Heart right ventricle (tissue), 16 donors: ENCODE measurements around the gene B3GNT9. TPM values are rescaled to one million over a fixed set of nuclear protein-coding genes. Genes with fewer than 3 reads are reported as not detected.
"Not testable (repeated sequence)": the region's sequence is repeated elsewhere in the genome, so short reads cannot be mapped to it uniquely, and the experiment has no call there.

ENCODE experiments used
- ATAC-seq, 8 donors: fragments of 200-7000 bp; cut with Tn5 transposase; one replicate each; pipeline ENCODE4 v1.9.1; 2020; ENCODE audit warnings: mild to moderate bottlenecking in 8 of 8, moderate library complexity in 8 of 8, moderate number of reproducible peaks in 1 of 8
- DNase-seq, 2 donors: peaks; one replicate each; pipeline ENCODE4 v3.0.0-alpha.2; 2020
- H3K27ac ChIP-seq, 10 donors: fragments of 200-600 bp; sonication (generic) in 2 of 10; one replicate each; pipeline versions ENCODE4 v1.5.0 to v1.8.0; 2020 to 2022; ENCODE audit warnings: mild to moderate bottlenecking in 3 of 10
- H3K27me3 ChIP-seq, 7 donors: fragments of 200-600 bp; one replicate each; pipeline ENCODE4 v1.8.0; 2021 to 2022; ENCODE audit warnings: mild to moderate bottlenecking in 2 of 7
- H3K36me3 ChIP-seq, 9 donors: fragments of 200-600 bp; sonication (generic) in 1 of 9; one replicate each; pipeline versions ENCODE4 v1.5.0 to v1.8.0; 2020 to 2022; ENCODE audit warnings: mild to moderate bottlenecking in 2 of 9
- H3K4me1 ChIP-seq, 9 donors: fragments of 200-600 bp; sonication (generic) in 1 of 9; one replicate each; pipeline versions ENCODE4 v1.5.0 to v1.8.0; 2020 to 2022; ENCODE audit warnings: mild to moderate bottlenecking in 4 of 9
- H3K4me3 ChIP-seq, 10 donors: fragments of 200-600 bp; sonication (generic) in 2 of 10; one replicate each; pipeline versions ENCODE4 v1.5.0 to v1.8.0; 2020 to 2022; ENCODE audit warnings: mild to moderate bottlenecking in 7 of 10, moderate library complexity in 2 of 10
- H3K9me3 ChIP-seq, 11 donors: fragments of 200-600 bp in 10 of 11; sonication (generic) in 2 of 11; one replicate each; pipeline versions ENCODE4 v1.5.0 to v1.8.0; 2013 to 2022; ENCODE audit warnings: mild to moderate bottlenecking in 2 of 11, control low read depth in 1 of 11, moderate library complexity in 1 of 11
- WGBS, 2 donors: extraction: QIAGEN DNeasy Blood & Tissue Kit; methylation state at CpG; one replicate each; pipeline ENCODE4 v1.1.7; 2013; ENCODE audit warnings: inconsistent platforms in 1 of 2; 5-methylcytosine and 5-hydroxymethylcytosine counted together
- intact Hi-C, 10 donors: fragments of 100-400 bp; cut with DNase I; formaldehyde crosslinking; loops; one replicate each; pipeline versions ENCODE4 v1.11.1 to v1.14.2; 2022
- polyA plus RNA-seq, 2 donors: library from polyadenylated mRNA; stranded (reverse); fragments of 200-250 nt; gene quantifications; one replicate each; pipeline ENCODE4 v1.2.3, GENCODE V29; 2013
- total RNA-seq, 10 donors: library from RNA; stranded (reverse); fragmentation: NEBNext Ultra II Directional in 3 of 10; extraction: Animal tissue kit (Norgen Biotek cat#: 25700) in 3 of 10; gene quantifications; one replicate each; pipeline versions ENCODE4 v1.2.1 to v1.2.4, GENCODE V29; 2021 to 2023
- TF ChIP-seq, protein P1 (sequence below), 9 donors: fragments of 200-600 bp; sonication (generic) in 2 of 9; IDR thresholded peaks; one replicate each; pipeline versions ENCODE4 v1.5.0 to v1.8.0; 2021 to 2022; ENCODE audit warnings: antibody characterized with exemption in 9 of 9, mild to moderate bottlenecking in 5 of 9, moderate library complexity in 1 of 9
- donor health status: Arrhythmogenic right ventricular cardiomyopathy.
- donor health status: ischemic (EF 13 %, LVEDD 7.1; RV severe dilation, severe dysfunction).
- donor health status: healthy with polysubstance abuse.
- donor health status: DM: no; HTN: yes; CAD: no.
- donor health status: DM: no; HTN: no; CAD: no.
- donor health status: ischemic (EF 25% LVEDD 6.9; RV normal size, moderate dysfunction).
- donor health status: ischemic (EF 25% LVEDD 5.7; RV mildly dilated, moderate dysfunction).
- donor health status: healthy.
- donor health status: DM: yes; HTN: yes; CAD: no.
- donor health status: Ischemic cardiomyopathy.
- donor health status: ischemic (EF 35%, LVEDD 5.7; RV mildly dilated, moderate dysfunction).
- donor health status: nonischemic (EF 11% LVEDD 7.7; RV severe dilation, severe dysfunction).
- donor health status: DM: yes; HTN: yes; CAD: no.
- donor health status: PGD.
- donor health status: ischemic (EF 29% LVEDD 5.4; RV normal size, mild dysfunction).
- donor health status: nonischemic (EF 23%, LVEDD 6.1; RV moderate dilation, normal function).

The B3GNT9 gene
- total and polyA plus RNA-seq, 12 donors, result 5.4 to 19.1 (median 9.6) TPM

- H3K4me1 ChIP-seq, result no peaks in the 10 kb centered on the region
- peaks cover 0 to 100% (median 78%) of the 10 kb centered on the region in 9 donors for H3K36me3 ChIP-seq
- no peaks in the 10 kb centered on the region for H3K9me3 ChIP-seq
- intact Hi-C loops, result no loop called here
- H3K4me3 ChIP-seq, result no peak overlapping the region
- DNase-seq, result no peak
- no peak overlapping the region for H3K27ac ChIP-seq
- ATAC-seq, result no peak
- WGBS, 2 donors, result 44 to 55% methylated on average over 3 of the region's 3 CpGs
- H3K27me3 ChIP-seq, result no peaks in the 10 kb centered on the region
- TF ChIP-seq, protein P1, sequence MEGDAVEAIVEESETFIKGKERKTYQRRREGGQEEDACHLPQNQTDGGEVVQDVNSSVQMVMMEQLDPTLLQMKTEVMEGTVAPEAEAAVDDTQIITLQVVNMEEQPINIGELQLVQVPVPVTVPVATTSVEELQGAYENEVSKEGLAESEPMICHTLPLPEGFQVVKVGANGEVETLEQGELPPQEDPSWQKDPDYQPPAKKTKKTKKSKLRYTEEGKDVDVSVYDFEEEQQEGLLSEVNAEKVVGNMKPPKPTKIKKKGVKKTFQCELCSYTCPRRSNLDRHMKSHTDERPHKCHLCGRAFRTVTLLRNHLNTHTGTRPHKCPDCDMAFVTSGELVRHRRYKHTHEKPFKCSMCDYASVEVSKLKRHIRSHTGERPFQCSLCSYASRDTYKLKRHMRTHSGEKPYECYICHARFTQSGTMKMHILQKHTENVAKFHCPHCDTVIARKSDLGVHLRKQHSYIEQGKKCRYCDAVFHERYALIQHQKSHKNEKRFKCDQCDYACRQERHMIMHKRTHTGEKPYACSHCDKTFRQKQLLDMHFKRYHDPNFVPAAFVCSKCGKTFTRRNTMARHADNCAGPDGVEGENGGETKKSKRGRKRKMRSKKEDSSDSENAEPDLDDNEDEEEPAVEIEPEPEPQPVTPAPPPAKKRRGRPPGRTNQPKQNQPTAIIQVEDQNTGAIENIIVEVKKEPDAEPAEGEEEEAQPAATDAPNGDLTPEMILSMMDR (IDR thresholded peaks at IDR 0.05), result no peak
Observed at GRCh38 chr16:67137605-67138004, 13.2 kb downstream of the B3GNT9 start.

DNA sequence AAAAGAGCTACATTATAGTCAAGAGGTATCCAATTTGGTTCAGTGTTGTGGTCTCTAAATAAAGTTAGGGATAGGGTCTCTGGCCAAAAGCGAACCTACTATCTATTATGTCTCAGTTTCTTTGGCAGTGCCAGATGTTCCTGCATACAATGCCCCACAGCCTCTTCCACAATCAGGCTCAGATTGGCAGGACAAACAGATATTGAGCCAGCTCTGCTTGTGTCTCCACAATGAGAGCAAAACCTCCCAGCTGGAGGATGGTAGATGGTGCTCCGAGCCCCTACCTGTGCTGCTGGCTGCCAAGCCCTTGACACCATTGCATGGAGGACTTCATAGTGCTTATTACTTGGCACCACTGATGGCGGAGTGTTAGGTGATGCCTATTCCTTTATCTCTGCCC, 21.4 kb downstream of the B3GNT9 start:
- no peak for DNase-seq
- intact Hi-C loops, result no loop called here
- Histone ChIP-seq H3K27me3 (no peaks in the 10 kb centered on the region), H3K27ac (no peak overlapping the region), H3K36me3 (peaks cover 0 to 94% (median 23%) of the 10 kb centered on the region in 9 donors), H3K9me3 (no peaks in the 10 kb centered on the region), H3K4me3 (no peak overlapping the region), H3K4me1 (peaks cover 0 to 16% (median 0%) of the 10 kb centered on the region in 9 donors)
- TF ChIP-seq, protein P1 (IDR thresholded peaks at IDR 0.05), result no peak
- WGBS, 2 donors, result 74 to 86% methylated on average over 3 of the region's 3 CpGs
- peak in 1 of 8 donors; percentile 33 for ATAC-seq

DNA sequence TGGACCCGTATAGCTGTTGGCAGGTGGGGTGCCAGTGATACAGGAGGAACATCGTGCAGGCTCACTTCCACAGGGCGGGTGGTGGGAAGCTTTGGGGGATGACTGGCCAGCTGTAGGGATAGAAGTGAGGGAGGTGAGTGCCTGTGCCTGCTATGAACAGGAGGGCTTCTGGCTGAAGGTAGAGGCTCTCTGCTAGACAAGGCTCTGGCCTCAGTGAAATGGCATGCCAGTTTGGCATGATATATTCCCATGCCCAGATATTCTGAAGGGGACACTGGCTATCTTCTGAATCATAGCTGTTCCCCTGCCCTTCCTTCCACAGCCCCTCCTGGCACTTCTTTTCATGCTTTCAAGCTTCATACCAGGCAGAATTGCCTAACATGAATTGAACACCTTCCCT, 21.9 kb downstream of the B3GNT9 start:
- Histone ChIP-seq H3K27me3 (no peaks in the 10 kb centered on the region), H3K27ac (no peak overlapping the region), H3K4me1 (peaks cover 0 to 16% (median 0%) of the 10 kb centered on the region in 9 donors), H3K36me3 (peaks cover 0 to 94% (median 18%) of the 10 kb centered on the region in 9 donors), H3K9me3 (no peaks in the 10 kb centered on the region), H3K4me3 (no peak overlapping the region)
- intact Hi-C loops, result no loop called here
- TF ChIP-seq, protein P1 (IDR thresholded peaks at IDR 0.05), result no peak
- DNase-seq, result no peak
- no peak for ATAC-seq
- WGBS, 2 donors, result 94 to 97% methylated on average over 3 of the region's 3 CpGs

DNA sequence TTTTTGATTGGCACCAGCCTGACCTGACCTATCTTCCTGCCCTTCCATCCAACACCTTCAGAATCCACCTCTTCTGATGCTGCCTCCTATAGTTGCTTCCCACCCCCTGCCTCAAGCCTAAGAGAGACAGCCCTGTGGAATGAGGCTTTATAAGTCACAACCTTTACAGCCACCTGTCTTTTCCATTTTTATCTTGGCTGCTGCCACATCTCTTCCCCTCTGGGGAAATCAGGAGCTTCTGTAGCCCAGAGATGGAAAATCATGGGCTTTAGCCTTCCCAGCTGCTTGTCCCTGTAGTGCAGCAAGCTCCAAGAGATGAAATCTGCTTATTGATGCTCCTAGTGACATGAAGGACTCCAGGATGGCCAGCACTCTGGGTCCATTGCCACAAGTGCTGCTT, 22.4 kb downstream of the B3GNT9 start:
- H3K9me3 ChIP-seq, result no peaks in the 10 kb centered on the region
- H3K36me3 ChIP-seq, result peaks cover 0 to 94% (median 17%) of the 10 kb centered on the region in 9 donors
- H3K4me3 ChIP-seq, result no peak overlapping the region
- no peak for DNase-seq
- H3K27me3 ChIP-seq, result no peaks in the 10 kb centered on the region
- intact Hi-C loops, result no loop called here
- TF ChIP-seq, protein P1 (IDR thresholded peaks at IDR 0.05), result no peak
- H3K27ac ChIP-seq, result no peak overlapping the region
- peaks cover 0 to 16% (median 0%) of the 10 kb centered on the region in 9 donors for H3K4me1 ChIP-seq
- ATAC-seq, result no peak

DNA sequence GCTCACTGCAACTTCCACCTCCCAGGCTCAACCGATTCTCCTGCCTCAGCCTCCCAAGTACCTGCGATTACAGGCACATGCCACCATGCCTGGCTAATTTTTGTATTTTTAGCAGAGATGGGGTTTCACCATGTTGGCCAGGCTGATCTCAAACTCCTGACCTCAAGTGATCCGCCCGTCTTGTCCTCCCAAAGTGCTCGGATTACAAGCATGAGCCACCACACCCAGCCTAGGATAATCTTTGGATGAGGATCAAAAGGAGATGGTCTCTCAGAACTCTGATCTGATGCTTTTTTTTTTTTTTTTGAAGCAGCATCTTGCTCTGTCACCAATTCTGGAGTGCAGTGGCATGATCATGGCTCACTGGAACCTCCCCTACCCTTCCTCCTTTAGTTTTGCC, 28.0 kb downstream of the B3GNT9 start:
- H3K36me3 ChIP-seq, result peaks cover 0 to 83% (median 29%) of the 10 kb centered on the region in 9 donors
- H3K4me1 ChIP-seq, intact Hi-C loops, DNase-seq, H3K27ac ChIP-seq, H3K27me3 ChIP-seq, H3K4me3 ChIP-seq, H3K9me3 ChIP-seq, ATAC-seq: not testable (repeated sequence)
- WGBS, 2 donors, result 94 to 98% methylated on average over 5 of the region's 5 CpGs
